Left lobe of liver (tissue), 2 donors: ENCODE results near the gene SLC16A7. TPM values are rescaled to one million over a fixed set of nuclear protein-coding genes. Genes with fewer than 3 reads are reported as not detected.

Experiments used
- ATAC-seq: fragments of 200-7000 bp; cut with Tn5 transposase; one replicate; pipeline ENCODE4 v1.9.1; 2020; ENCODE audit warnings: mild to moderate bottlenecking, moderate library complexity
- DNase-seq: peaks from one replicate; pipeline ENCODE4 v3.0.0-alpha.2; 2020; ENCODE audit warnings: low spot score
- total RNA-seq: library from RNA; stranded (reverse); gene quantifications from one replicate; pipeline ENCODE4 v1.2.1, GENCODE V29; 2021
- donor health status: DM: no; HTN: no; CAD: no; lungs with moderate emphysema.
- donor health status: DM: no; HTN: yes; CAD: no.

Gene SLC16A7
- total RNA-seq, 1 donor from 2014 or later = 5.9 TPM

GRCh38 chr12:59827767-59828166, 231.9 kb downstream of the SLC16A7 start:
- DNase-seq = no peak
- ATAC-seq = no peak

GRCh38 chr12:59828521-59828920, 232.7 kb downstream of the SLC16A7 start:
- DNase-seq (no peak), ATAC-seq (no peak)

GRCh38 chr12:59833408-59833807, 237.6 kb downstream of the SLC16A7 start:
- ATAC-seq (no peak), DNase-seq (no peak)

GRCh38 chr12:59834659-59835474, 239.0 kb downstream of the SLC16A7 start:
- DNase-seq = no peak
- peak; percentile 55 for ATAC-seq
